Psoas muscle (tissue), 8 donors: ENCODE data around the gene ENSA. TPM values are rescaled to one million over a fixed set of nuclear protein-coding genes. Genes with fewer than 3 reads are reported as not detected.
"Not testable (repeated sequence)": the region's sequence is repeated elsewhere in the genome, so short reads cannot be mapped to it uniquely, and the experiment has no call there.

Experiments
- ATAC-seq, 4 donors: fragments of 200-7000 bp; cut with Tn5 transposase; one replicate each; pipeline ENCODE4 v1.9.1; 2020; ENCODE audit warnings: moderate library complexity in 3 of 4, mild to moderate bottlenecking in 2 of 4
- DNase-seq, 2 donors: peaks; one replicate each; pipeline ENCODE4 v3.0.0-alpha.2; 2020
- H3K27ac ChIP-seq: fragments of 200-600 bp; one replicate; pipeline ENCODE4 v1.8.0; 2022
- H3K27me3 ChIP-seq, 3 donors: fragments of 200-600 bp in 1 of 3; one replicate each; pipeline versions ENCODE4 v1.6.1 to v1.8.0; 2013 to 2022; ENCODE audit warnings: low read length in 2 of 3, mild to moderate bottlenecking in 2 of 3, moderate library complexity in 1 of 3; ENCODE audit not compliant: insufficient read depth in 3 of 3
- H3K36me3 ChIP-seq, 2 donors: fragments of 200-600 bp in 1 of 2; one replicate each; pipeline versions ENCODE4 v1.6.1 to v1.8.0; 2013 to 2022; ENCODE audit warnings: low read depth in 1 of 2, mild to moderate bottlenecking in 1 of 2, moderate library complexity in 1 of 2; ENCODE audit not compliant: insufficient read depth in 1 of 2
- H3K4me1 ChIP-seq: fragments of 200-600 bp; one replicate; pipeline ENCODE4 v1.8.0; 2022
- H3K4me3 ChIP-seq: fragments of 200-600 bp; one replicate; pipeline ENCODE4 v1.8.0; 2022; ENCODE audit warnings: mild to moderate bottlenecking
- H3K9me3 ChIP-seq: fragments of 200-600 bp; one replicate; pipeline ENCODE4 v1.8.0; 2022
- WGBS, 3 donors: extraction: QIAGEN DNeasy Blood & Tissue Kit; methylation state at CpG; one replicate each; pipeline versions ENCODE4 v1.1.6 to v1.1.7; 2013; 5-methylcytosine and 5-hydroxymethylcytosine counted together
- intact Hi-C, 2 donors: fragments of 100-400 bp; cut with DNase I; formaldehyde crosslinking; loops; one replicate each; pipeline versions ENCODE4 v1.11.0 to v1.14.2; 2022
- polyA plus RNA-seq, 3 donors: library from polyadenylated mRNA; stranded (reverse); fragments of 200-250 nt; gene quantifications; one replicate each; pipeline ENCODE4 v1.2.3, GENCODE V29; 2013
- total RNA-seq, 4 donors: library from RNA; stranded (reverse); fragmentation: NEBNext Ultra II Directional in 2 of 4; extraction: Animal tissue kit (Norgen Biotek cat#: 25700) in 2 of 4; gene quantifications; one replicate each; pipeline versions ENCODE4 v1.2.1 to v1.2.4, GENCODE V29; 2021 to 2023
- TF ChIP-seq, protein P1 (sequence below): fragments of 200-600 bp; IDR thresholded peaks from one replicate; pipeline ENCODE4 v1.8.0; 2022; ENCODE audit warnings: antibody characterized with exemption
- donor health status: healthy with polysubstance abuse.
- donor health status: DM: no; HTN: no; CAD: no; lungs with moderate emphysema.
- donor health status: Bipolar disorder and iron deficiency.
- donor health status: healthy.
- donor health status: DM: yes; HTN: yes; CAD: no.
- donor health status: DM: no; HTN: no; CAD: no.
- donor health status: DM: no; HTN: no; CAD: no.
- donor health status: DM: yes; HTN: yes; CAD: no.

The ENSA gene
- total and polyA plus RNA-seq, 7 donors = 76.7 to 199 (median 160) TPM

DNA sequence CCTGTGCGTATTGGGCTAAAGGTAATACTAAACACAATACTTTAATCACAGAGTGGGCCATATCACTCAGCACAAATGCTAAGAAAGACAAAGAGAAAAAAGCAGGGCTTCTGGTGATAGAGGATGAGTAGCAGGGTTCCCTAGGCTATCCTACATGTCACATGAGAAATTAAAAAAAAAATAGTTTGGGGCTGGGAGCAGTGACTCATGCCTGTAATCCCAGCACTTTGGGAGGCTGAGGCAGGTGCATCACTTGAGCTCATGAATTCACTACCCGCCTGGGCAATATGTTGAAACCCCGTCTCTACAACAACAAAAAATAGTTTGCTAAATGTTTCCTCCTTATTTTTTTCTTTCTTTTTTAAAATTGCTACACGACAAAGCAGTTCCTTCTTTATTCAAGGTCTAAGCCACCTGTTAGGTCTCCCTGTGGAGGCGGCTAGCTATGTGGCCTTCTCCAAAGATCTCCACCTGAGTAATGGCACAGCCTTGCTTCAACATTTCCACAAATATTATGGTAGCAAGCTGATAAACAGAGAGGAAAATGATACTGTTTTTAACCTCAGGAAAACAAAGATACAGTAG is 1.5 kb downstream of the ENSA start:
- H3K27me3 ChIP-seq = no peaks in the 10 kb centered on the region
- 70 to 82% (median 73%) methylated on average over 5 of the region's 5 CpGs for WGBS, 3 donors
- DNase-seq = no peak

DNA sequence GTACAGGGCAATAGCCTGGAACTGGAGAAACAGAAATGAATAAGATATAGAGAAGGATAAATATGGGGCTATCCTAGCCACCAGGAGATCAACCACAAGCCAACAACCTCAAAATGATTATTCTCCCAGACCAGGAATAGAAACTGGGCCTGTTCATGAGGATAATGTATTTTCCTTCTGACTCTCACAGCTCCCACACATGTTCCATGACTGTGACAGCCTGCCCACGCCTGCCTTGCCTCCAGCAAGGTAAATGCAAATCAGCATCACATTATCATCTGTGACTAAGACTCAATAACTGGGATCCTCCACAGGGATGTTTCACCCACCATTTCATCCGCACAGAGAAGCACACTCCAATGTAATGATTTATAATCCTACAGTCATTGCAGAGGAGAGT is 3.3 kb downstream of the ENSA start:
- DNase-seq (no peak), ATAC-seq (no peak)
- H3K27me3 ChIP-seq = no peaks in the 10 kb centered on the region
- H3K4me1 ChIP-seq = peaks cover 46% of the 10 kb centered on the region
- no peaks in the 10 kb centered on the region for H3K9me3 ChIP-seq
- H3K4me3 ChIP-seq = no peak overlapping the region
- WGBS, 3 donors = 86 to 91% (median 88%) methylated on average over 2 of the region's 2 CpGs
- no peak overlapping the region for H3K27ac ChIP-seq
- TF ChIP-seq, protein P1, sequence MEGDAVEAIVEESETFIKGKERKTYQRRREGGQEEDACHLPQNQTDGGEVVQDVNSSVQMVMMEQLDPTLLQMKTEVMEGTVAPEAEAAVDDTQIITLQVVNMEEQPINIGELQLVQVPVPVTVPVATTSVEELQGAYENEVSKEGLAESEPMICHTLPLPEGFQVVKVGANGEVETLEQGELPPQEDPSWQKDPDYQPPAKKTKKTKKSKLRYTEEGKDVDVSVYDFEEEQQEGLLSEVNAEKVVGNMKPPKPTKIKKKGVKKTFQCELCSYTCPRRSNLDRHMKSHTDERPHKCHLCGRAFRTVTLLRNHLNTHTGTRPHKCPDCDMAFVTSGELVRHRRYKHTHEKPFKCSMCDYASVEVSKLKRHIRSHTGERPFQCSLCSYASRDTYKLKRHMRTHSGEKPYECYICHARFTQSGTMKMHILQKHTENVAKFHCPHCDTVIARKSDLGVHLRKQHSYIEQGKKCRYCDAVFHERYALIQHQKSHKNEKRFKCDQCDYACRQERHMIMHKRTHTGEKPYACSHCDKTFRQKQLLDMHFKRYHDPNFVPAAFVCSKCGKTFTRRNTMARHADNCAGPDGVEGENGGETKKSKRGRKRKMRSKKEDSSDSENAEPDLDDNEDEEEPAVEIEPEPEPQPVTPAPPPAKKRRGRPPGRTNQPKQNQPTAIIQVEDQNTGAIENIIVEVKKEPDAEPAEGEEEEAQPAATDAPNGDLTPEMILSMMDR = no peak
- intact Hi-C loops = loop anchor here (10.0 kb wide), 2 partner anchors 141 to 151 kb away; partner anchors contain the start of gene TARS2 (in 1 of the 2)
- peaks cover 12 to 60% of the 10 kb centered on the region in 2 donors for H3K36me3 ChIP-seq

More for the DNA sequence above, 1.5 kb downstream of the ENSA start:
- Histone ChIP-seq H3K27ac (peak overlapping the region; percentile 93), H3K36me3 (peaks cover 12 to 50% of the 10 kb centered on the region in 2 donors), H3K4me3 (peak overlapping the region; percentile 77), H3K4me1 (peaks cover 31% of the 10 kb centered on the region), H3K9me3 (no peaks in the 10 kb centered on the region)
- TF ChIP-seq, protein P1 = no peak
- intact Hi-C loops = loop anchor here (2.0 to 10.0 kb wide), 3 partner anchors 67 to 153 kb away; partner anchors contain the start of gene TARS2 (in 1 of the 2)
- peak in 1 of 4 donors; percentile 35 for ATAC-seq

DNA sequence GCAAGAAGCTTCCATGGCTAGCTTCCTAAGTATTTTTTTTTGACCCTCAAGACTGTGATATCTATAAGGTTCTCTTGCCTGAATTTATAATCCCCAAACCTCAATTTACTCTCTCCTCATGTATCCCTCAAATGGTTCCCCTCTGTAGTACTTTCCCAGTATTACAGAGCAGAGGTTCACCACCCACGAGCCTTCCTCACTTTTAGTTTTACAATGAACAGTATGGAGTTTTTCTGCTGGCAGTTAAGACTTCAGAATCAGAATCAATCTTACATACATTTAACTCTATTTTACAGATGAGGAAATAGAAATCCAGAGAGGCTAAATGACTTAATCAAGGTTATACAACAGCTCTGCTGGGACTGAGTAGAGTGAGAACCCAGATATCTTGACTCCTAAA is 4.9 kb downstream of the ENSA start:
- 90 to 94% (median 91%) methylated on average over 1 of the region's 1 CpG for WGBS, 3 donors
- H3K27ac ChIP-seq, H3K4me3 ChIP-seq, ATAC-seq, DNase-seq, H3K9me3 ChIP-seq, H3K27me3 ChIP-seq: not testable (repeated sequence)
- Histone ChIP-seq H3K36me3 (peaks cover 12 to 65% of the 10 kb centered on the region in 2 donors), H3K4me1 (peaks cover 50% of the 10 kb centered on the region)
- intact Hi-C loops = loop anchor here (5.0 to 10.0 kb wide), 3 partner anchors 47 to 150 kb away; partner anchors contain the start of genes MCL1 (in 2 of the 2) and TARS2 (in 1 of the 2)

DNA sequence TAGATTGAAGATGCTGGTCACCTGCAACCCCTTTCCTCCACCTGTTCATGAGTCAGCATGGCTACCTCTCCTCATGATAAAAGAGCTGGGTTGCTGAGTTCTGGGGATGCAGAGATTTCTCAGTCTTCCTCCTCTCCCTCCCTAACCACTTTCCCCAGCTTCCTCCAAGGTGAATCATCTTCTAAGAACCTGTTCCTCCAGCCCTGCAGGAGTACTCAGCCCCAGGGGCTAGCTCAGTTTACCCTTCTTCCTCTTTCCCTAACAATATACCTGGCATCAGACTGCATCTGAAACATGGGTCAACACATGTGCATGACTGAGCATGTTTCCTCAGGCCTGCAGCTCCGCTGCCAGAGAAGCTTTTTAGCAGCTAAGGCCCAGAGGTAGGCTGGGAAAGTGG is 5.3 kb downstream of the ENSA start:
- H3K9me3 ChIP-seq, ATAC-seq, H3K27ac ChIP-seq, DNase-seq, H3K4me3 ChIP-seq, H3K27me3 ChIP-seq: not testable (repeated sequence)
- intact Hi-C loops = loop anchor here (5.0 to 10.0 kb wide), 3 partner anchors 47 to 149 kb away; partner anchors contain the start of genes MCL1 (in 2 of the 2) and TARS2 (in 1 of the 2)
- H3K4me1 ChIP-seq = peaks cover 55% of the 10 kb centered on the region
- H3K36me3 ChIP-seq = peaks cover 12 to 68% of the 10 kb centered on the region in 2 donors
- 78 to 100% (median 80%) methylated on average over 1 of the region's 1 CpG for WGBS, 3 donors

DNA sequence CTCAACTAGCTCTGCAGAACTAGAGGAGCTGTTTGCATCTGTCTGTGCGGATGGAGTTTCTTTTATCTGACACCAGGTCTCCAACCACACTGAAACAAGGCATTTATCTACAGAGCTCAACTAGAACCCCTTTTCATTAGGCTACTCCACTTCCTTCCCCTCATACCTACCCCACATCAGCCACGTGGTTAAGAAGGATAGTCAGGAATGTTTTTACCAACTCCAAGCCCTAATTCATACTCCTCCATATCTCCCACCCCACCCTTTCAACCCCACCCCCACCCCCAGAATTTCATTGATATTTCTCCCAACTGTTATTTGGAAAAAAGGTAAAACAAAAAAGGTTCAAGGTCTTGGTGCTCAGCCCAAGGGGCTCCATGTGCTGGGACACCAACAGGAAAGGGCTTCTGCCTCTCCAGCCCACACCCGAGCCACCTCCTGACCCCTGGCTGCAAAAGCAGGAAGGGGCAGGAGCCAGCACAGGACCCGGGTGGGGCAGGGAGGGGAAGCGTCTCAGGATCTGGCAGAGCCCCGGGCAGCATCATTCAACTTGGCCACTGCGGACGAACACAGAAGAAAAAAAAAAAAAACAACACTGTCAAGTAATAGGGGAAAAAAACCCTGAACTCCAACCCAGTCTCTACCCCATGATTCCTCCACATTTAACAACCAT is 7.0 kb downstream of the ENSA start:
- WGBS, 3 donors = 15 to 20% (median 18%) methylated on average over 8 of the region's 8 CpGs
- peak overlapping the region; percentile 71 for H3K27ac ChIP-seq
- H3K4me1 ChIP-seq = peaks cover 46% of the 10 kb centered on the region
- H3K27me3 ChIP-seq = no peaks in the 10 kb centered on the region
- no peaks in the 10 kb centered on the region for H3K9me3 ChIP-seq
- H3K36me3 ChIP-seq = peaks cover 12 to 79% of the 10 kb centered on the region in 2 donors
- intact Hi-C loops = loop anchor here (2.0 to 10.0 kb wide), 4 partner anchors 45 to 148 kb away; partner anchors contain the start of genes MCL1 (in 2 of the 2) and TARS2 (in 1 of the 2)
- no peak overlapping the region for H3K4me3 ChIP-seq
- TF ChIP-seq, protein P1 = no peak
- DNase-seq = peak; percentile 62 to 71
- ATAC-seq = no peak
